HG02840 (cell line): ENCODE data around the gene TTC39B.
"Not testable (repeated sequence)": the region's sequence is repeated elsewhere in the genome, so short reads cannot be mapped to it uniquely, and the experiment has no call there.

ENCODE experiments used
- ATAC-seq: cut with Tn5 transposase; IDR thresholded peaks from one replicate; pipeline ENCODE4 v1.9.1; 2021; ENCODE audit warnings: mild to moderate bottlenecking, moderate library complexity, moderate number of reproducible peaks; ENCODE audit not compliant: unreplicated experiment, low FRiP score

Gene TTC39B

GRCh38 chr9:15306757-15307522, at the start of gene TTC39B:
Gene TTC39B, minus strand, starts transcription at chr9:15307216. Its CDS starts 91 bp downstream, at chr9:15307125.
- peak; percentile 94 for ATAC-seq

GRCh38 chr9:15355669-15356068, 48.7 kb upstream of the TTC39B start:
- no peak for ATAC-seq

DNA sequence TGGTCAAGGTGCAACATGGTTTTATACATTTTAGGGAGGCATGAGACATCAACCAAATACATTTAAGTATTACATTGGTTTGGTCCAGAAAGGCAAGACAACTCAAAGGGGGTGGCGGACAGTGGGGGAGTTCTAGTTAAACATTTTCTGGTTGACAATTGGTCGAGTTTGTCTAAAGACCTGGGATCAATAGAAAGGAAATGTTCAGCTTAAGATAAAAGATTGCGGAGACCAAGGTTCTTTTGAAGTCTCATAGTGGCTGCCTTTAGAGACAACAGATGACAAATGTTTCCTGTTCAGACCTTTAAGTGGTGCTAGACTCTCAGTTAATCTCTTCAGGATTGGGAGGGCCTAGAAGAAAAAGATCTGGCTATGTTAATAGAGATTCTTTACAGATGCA, 47.7 kb upstream of the TTC39B start:
- no peak for ATAC-seq

GRCh38 chr9:15353892-15354291, 46.9 kb upstream of the TTC39B start:
- no peak for ATAC-seq

GRCh38 chr9:15352306-15352705, 45.3 kb upstream of the TTC39B start:
- no peak for ATAC-seq

DNA sequence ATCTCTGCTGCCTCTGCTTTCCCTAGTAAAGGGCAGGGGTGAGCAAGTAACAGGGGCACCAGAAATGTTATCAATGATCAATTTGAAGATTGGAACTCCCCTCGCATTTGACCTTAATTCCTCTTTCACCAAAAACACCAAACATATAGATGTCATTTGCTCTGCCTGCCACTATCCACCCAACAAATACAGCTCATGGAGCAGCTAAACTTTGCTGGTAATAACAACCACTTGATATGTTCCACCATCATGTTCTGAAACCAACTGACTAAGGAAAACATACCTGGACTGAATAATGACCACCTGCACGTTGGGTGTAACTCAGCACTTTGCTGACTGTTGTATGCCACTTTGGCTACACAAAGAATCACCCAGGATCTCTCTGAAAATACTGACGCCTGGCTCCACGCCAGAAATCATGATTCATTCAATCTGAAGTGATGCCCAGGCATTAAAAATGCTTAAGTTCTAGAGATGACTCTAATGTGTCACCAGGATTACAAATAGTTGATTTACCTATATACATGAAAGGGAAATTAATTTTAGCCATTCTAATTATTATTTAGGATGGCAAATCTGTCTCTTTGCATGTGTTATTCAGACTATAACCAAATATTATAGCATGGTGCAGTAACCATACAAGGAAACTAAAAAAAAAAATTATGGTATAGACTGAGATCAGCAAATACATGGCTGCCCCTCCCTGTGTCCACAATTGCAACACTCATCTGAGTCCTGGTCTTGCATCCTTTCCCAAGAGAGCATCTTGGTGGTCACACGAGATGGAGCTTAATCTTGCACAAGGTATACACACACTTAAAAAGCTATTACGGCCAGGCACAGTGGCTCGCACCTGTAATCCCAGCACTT, 43.1 kb upstream of the TTC39B start:
- ATAC-seq: no peak

- ATAC-seq: no peak
Observed at GRCh38 chr9:15346837-15347236, 39.8 kb upstream of the TTC39B start.

DNA sequence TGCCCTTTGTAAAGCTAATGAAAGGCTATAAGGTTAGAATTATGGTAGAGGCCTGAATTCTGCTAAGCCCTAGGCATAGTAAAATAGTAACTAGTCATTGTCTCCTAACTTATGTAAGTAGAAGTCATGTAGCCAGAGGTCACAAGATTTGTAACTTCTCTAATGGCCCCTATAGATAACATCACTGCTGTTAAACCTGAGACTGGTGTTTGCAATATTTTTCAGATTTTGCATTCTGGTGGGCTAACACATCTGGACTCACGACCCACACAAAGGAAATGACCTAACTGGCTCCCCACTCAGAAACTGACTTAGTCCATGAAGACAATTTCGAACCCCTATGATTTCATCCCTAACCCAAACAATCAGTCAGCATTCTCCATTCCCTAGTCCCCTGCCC, 37.2 kb upstream of the TTC39B start:
- ATAC-seq: no peak

DNA sequence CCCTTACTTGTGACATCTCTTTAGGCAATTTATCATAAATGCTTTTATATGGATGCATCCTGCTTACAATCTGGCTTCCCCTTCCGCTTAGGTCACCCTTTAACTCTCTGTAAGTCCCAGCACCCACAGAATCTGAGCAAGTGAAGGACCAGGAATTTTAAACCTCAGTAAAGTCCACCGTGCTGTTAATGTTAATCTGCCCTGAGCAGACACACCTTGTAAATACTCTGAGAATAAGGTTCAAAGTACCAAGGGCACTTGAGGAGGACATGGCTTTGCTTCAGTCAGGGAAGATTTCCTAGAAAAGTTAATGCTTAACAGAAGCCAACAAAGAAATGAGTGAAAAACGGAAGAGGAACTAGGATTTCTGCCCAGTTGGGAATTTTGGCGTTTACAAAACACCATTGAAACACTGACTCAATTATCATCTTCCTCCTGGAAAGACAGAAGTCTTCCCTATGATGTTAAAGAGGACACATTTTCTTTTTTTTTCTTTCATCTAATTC, 26.4 kb upstream of the TTC39B start:
- no peak for ATAC-seq

GRCh38 chr9:15332939-15333338, 25.9 kb upstream of the TTC39B start:
- no peak for ATAC-seq

DNA sequence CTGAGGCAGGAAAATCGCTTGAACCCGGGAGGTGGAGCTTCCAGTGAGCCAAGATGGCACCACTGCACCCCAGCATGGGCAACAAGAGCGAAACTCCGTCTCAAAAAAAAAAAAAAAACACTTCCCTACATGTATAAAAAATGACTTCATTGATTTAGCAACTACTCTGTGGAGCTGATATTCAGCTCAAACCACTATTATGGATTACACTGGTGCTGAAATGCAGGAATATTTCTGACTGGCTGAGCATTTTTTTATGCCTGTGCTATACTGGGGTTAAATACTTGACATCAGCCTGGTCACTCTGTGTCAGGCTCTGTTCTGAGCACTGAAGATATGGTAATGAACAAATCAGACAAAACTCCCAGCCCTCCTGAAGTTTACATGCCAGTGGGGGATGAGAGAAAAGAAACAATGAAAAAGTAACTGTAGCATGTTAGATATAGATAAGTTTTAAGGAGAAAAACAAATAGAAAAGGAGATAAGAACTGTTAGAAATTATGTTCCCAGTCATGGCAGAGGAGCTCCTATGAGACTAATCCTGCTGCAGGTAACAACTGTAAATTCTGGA, 22.6 kb upstream of the TTC39B start:
- ATAC-seq: no peak

DNA sequence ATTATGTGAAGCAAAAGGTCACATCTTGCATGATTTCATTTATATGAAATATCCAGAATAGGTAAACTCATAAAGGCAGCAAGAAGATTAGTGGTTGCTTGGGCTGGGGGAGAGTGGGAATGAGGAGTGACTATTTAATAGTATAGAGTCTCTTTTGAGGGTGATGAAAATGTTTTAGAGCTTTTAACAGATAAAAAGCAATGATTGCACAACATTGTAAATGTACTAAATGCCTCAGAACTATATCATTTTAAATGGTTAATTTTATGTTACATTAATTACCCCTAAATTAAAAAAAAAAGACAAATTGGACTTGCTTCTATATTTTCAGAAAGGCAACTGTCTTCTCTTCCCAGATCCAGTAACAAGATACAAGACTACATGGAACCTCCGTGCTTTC, 21.9 kb upstream of the TTC39B start:
- no peak for ATAC-seq

DNA sequence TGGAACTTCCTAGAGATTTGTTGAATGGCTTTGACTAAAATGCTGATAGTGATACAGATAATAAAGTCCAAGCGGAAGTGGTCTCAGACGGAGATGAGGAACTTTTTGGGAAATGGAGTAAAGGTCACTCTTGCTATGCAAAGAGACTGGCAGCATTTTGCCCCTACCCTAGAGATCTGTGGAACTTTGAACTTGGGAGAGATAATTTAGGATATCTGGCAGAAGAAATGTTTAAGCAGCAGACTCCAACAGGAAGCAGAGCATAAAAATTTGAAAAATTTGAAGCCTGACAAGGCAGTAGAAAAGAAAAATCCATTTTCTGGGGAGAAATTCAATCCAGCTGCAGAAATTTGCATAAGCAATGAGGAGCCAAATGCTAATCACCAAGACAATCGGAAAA, 15.7 kb upstream of the TTC39B start:
- not testable (repeated sequence) for ATAC-seq

DNA sequence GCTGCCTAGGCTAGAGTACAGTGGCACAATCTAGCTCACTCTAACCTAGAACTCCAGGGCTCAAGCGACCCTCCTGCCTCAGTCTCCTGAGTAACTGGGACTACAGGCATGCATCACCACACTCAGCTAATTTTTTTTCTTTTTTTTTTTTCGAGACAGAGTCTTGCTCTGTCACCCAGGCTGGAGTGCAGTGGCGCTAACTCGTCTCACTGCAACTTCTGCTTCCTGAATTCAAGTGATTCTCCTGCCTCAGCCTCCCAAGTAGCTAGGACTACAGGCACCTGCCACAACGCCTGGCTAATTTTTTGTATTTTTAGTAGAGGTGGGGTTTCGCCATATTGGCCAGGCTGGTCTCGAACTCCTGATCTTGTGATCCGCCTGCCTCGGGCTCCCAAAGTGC, 12.6 kb upstream of the TTC39B start:
- not testable (repeated sequence) for ATAC-seq

DNA sequence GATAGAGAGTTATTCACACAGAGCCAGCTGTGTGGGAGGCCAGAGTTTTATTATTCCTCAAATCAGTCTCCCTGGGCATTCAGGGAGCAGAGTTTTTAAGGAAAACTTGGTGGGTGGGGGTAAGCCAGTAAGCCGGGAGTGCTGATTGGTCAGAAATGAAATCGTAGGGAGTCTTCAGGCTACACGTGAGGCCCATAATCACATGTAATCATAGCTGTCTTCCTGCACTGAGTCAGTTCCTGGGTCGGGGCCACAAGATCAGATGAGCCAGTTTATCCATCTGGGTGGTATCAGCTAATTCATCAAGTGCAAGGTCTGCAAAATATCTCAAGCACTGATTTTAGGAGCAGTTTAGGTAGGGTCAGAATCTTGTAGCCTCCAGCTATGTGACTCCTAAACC, 10.8 kb upstream of the TTC39B start:
- no peak for ATAC-seq

GRCh38 chr9:15311607-15312006, 4.6 kb upstream of the TTC39B start:
- no peak for ATAC-seq

DNA sequence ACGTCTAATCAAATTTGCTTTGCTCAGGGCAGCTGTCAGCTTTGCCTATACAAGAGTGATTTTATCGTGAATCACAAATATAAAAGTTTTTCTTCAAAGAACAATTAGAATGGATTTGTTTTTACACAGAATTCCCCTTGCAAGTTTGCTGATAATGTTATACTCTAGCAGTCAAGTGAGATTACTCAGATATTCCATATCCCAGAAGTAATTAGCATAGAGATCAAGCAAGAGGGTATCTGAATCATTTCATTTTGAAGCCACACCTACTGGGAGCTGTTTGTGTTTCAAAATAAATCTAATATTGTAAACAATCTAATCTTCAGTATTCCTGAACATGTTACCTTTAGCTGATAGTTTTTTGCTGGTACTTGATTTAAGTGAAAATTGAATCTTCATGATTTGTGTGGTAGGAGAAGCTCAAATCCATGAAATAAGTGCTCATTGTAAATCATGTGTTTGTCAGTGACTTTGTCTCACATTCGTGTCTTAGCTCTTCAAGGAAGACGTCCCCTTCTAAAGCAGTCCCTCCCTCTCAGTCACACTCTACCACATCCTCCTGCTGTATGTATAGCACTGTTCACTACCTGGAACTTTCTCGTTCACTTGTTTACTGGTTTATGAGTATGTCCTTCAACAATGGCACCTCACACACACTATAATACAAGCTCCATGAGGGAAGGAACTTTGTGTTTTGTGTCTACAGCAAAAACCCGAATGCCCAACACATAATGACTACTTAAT, 3.3 kb upstream of the TTC39B start:
- ATAC-seq: no peak

DNA sequence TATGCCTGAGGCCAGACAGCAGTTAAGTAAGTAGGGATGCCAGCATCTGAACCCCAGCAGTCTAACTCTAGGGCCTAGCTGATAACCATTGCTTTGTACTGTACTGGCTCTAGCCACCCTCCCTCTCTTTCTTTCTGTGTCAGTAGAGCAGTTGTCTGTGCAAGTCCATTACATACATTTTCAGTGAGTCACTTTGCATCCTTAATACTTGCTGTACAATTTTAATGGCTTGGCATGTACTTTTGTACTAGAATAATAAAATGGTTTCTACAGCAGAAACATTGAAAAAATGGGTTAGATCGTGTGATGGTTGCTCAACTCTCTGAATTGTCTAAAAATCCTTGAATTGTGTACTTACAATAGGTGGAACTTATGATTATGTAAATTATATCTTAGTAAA, 1.5 kb upstream of the TTC39B start:
- no peak for ATAC-seq

DNA sequence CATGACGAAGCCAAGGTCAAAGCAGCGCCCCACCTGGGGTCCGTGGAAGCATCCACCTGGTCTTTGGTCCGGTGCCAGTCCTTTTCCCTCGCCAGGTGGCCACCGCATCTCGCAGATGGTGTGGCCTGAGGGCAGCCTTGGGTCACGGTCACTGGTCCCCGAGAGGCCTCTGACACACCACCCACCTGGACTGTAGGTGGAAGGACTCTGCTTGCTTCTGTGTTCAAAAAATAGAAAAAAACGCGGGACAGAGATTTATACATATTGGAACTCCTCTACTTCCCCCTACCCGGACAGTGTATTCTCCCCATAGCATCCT, 466 bp upstream of the TTC39B start:
- peak; percentile 22 for ATAC-seq

- peak; percentile 29 for ATAC-seq
Observed at GRCh38 chr9:15306068-15306756, 804 bp downstream of the TTC39B start.
